HUES48 (cell line): ENCODE measurements around the gene DNAJC5.
A peak's percentile ranks its signal among the peaks of the same experiment; 100 is the strongest.
"Not testable (repeated sequence)": the region's sequence is repeated elsewhere in the genome, so short reads cannot be mapped to it uniquely, and the experiment has no call there.

ENCODE experiments used
- H3K27ac ChIP-seq: one replicate; pipeline ENCODE4 v1.7.0; 2013; ENCODE audit warnings: low read depth, low read length, inconsistent platforms
- H3K27me3 ChIP-seq: 2 replicates; pipeline ENCODE4 v1.6.1; 2013; ENCODE audit warnings: mild to moderate bottlenecking, low read length; ENCODE audit not compliant: control insufficient read depth, insufficient read depth
- H3K36me3 ChIP-seq: 2 replicates; pipeline ENCODE4 v1.6.1; 2013; ENCODE audit warnings: low read length; ENCODE audit not compliant: control insufficient read depth, insufficient read depth
- H3K4me1 ChIP-seq: 2 replicates; pipeline ENCODE4 v1.6.1; 2013; ENCODE audit warnings: mild to moderate bottlenecking, low read length; ENCODE audit not compliant: control insufficient read depth, insufficient read depth
- H3K4me3 ChIP-seq: 2 replicates; pipeline ENCODE4 v1.5.1; 2013; ENCODE audit warnings: mild to moderate bottlenecking, low read depth, low read length
- H3K9ac ChIP-seq: 2 replicates; pipeline ENCODE4 v1.6.1; 2013; ENCODE audit warnings: mild to moderate bottlenecking, low read depth, low read length, moderate library complexity
- H3K9me3 ChIP-seq: 2 replicates; pipeline ENCODE4 v1.6.1; 2013; ENCODE audit warnings: low read length; ENCODE audit not compliant: control insufficient read depth, insufficient read depth

Gene DNAJC5, protein sequence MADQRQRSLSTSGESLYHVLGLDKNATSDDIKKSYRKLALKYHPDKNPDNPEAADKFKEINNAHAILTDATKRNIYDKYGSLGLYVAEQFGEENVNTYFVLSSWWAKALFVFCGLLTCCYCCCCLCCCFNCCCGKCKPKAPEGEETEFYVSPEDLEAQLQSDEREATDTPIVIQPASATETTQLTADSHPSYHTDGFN

DNA sequence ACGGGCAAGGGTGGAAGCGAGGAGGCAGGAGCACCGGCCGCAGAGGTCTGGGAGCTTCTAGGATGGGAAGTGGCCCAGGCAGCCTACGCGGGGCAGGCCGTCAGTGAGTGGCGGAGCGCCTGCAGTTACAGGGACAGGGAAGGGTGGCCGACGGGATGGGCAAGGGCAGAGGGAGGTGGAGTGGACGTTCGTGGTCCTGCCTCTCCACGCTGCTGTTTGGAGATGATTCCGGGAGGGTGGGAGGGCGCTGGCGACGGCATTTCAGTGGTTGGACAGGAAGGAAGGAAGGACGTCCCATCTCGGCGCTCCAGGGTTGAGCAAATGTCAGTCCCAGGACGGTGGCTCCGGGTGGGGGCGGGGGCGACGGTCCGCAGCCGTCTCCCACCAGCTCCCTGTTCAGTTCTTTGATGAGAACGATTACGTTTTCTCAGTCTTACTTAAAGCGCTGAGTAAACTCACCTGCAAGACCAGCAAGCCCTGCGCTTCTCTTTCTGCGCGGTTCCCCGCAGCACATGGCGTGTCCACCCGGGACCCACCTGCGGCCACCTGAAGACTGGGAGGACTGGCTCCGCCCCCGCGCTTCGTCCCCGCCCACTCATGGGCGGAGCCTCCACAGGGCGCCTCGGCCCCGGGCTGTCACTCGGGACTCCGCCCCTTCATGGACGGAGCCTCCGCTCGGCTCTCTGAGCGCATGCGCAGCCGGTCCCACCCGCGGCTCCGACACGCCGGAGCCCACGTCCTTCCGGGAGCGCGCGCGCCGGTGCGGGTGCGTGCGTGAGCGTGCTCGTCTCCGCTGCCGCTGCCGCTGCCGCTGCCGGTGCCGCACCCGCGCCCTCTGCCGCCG lies at the start of gene DNAJC5:
Gene DNAJC5, plus strand, starts transcription at position 769 of the 844 bp plus-strand sequence. CDS start 33,220 bp downstream, outside the sequence.
- Histone ChIP-seq H3K4me3 (peak within 1 kb of the TSS; percentile 90), H3K9me3 (no peaks in the 10 kb centered on the region), H3K4me1 (peaks cover 14% of the 10 kb centered on the region), H3K27me3 (no peaks in the 10 kb centered on the region), H3K9ac (no peak within 1 kb of the TSS), H3K27ac (peak within 1 kb of the TSS; percentile 50), H3K36me3 (peaks cover 23% of the 10 kb centered on the region)

DNA sequence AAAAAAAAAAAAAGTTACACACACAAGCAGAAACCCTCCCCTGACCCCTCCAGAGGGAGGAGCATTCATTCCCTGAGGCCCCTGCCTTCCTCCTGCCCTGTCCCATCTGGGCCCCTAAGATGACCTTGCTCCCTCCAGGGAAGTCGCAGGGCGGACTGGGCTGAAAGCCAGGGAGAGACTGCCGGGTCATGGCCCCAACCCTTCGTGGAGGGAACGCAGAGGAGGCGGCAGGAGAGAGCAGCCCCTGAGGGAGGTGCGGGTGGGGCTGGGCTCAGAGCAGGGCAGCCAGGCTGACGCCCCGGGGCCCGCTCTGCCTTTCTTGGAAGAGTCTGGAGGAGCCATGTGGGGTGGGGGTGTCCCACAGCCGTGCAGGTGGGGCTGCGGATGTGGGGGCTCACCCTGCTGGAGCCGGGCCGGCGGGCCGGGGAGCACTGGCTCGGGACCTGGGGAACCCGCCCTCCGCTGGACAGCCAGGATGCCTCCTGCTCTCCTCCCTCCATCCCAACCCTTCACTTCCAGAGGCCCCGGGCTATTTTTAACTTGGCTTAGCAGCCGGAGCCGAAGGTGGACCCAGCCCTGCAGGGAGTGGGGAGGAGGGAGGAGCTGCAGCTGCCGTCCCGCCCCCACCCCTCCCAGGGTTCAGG lies 48.7 kb upstream of the DNAJC5 start:
- Histone ChIP-seq H3K36me3 (no peaks in the 10 kb centered on the region), H3K27ac (peak overlapping the region; percentile 66), H3K9me3 (no peaks in the 10 kb centered on the region), H3K9ac (no peak overlapping the region), H3K4me1 (peaks cover 25% of the 10 kb centered on the region), H3K27me3 (no peaks in the 10 kb centered on the region), H3K4me3 (peak overlapping the region; percentile 47)

DNA sequence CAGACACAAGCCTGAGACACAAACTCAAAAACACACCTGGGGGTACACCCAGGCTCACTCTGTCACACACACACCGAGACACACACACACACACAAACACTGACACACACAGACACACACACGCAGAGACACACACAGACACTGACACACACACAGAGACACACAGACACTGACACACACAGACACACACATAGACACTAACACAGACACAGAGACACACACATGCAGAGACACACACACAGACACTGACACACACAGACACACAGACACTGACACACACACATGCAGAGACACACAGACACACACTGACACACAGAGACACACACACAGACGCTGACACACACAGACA lies 48.1 kb upstream of the DNAJC5 start:
- H3K36me3 ChIP-seq = no peaks in the 10 kb centered on the region
- H3K4me3 ChIP-seq = no peak overlapping the region
- peaks cover 25% of the 10 kb centered on the region for H3K4me1 ChIP-seq
- H3K9ac ChIP-seq = no peak overlapping the region
- no peaks in the 10 kb centered on the region for H3K9me3 ChIP-seq
- H3K27ac ChIP-seq = no peak overlapping the region
- no peaks in the 10 kb centered on the region for H3K27me3 ChIP-seq

DNA sequence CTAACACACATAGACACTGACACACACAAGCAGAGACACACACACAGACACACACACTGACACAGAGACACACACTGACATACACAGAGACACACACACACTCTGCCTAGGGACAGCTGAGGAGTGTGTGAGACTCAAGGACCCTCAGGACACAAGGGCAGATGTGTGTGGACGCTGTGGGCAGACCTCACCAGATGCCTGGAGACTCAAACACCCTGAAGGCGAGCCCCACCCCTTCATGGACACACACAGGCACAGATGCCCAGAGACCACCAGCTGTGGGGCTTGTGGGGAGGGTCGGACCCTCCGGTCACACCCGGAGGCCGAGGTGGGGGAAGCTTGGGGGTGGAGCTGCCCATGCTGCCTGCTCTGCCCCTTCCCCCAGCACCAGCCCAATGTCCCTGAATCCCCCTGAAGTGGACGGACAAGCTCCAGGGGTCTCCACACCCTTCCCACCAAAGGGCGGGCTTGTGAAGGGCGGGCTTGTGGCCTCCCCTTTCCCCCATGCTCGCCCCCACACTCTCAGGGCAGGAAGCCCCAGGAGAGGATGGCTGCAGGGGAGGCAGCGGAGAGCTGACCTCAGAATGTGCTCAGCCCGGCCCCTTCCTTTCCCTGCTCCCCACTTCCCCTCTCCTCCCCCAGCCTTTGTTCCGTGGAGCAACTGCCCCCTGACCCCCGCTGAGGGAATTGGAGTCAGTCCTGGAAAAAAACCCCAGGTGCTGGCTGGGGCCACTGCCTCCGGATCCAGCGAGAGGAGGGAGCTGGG lies 47.5 kb upstream of the DNAJC5 start:
- H3K4me3 ChIP-seq = 0 out of 2 replicates have a peak overlapping the region, but pooled peaks have one; percentile 0
- H3K4me1 ChIP-seq = peaks cover 25% of the 10 kb centered on the region
- peak overlapping the region; percentile 89 for H3K27ac ChIP-seq
- H3K9me3 ChIP-seq = no peaks in the 10 kb centered on the region
- no peaks in the 10 kb centered on the region for H3K27me3 ChIP-seq
- H3K9ac ChIP-seq = no peak overlapping the region
- H3K36me3 ChIP-seq = no peaks in the 10 kb centered on the region

DNA sequence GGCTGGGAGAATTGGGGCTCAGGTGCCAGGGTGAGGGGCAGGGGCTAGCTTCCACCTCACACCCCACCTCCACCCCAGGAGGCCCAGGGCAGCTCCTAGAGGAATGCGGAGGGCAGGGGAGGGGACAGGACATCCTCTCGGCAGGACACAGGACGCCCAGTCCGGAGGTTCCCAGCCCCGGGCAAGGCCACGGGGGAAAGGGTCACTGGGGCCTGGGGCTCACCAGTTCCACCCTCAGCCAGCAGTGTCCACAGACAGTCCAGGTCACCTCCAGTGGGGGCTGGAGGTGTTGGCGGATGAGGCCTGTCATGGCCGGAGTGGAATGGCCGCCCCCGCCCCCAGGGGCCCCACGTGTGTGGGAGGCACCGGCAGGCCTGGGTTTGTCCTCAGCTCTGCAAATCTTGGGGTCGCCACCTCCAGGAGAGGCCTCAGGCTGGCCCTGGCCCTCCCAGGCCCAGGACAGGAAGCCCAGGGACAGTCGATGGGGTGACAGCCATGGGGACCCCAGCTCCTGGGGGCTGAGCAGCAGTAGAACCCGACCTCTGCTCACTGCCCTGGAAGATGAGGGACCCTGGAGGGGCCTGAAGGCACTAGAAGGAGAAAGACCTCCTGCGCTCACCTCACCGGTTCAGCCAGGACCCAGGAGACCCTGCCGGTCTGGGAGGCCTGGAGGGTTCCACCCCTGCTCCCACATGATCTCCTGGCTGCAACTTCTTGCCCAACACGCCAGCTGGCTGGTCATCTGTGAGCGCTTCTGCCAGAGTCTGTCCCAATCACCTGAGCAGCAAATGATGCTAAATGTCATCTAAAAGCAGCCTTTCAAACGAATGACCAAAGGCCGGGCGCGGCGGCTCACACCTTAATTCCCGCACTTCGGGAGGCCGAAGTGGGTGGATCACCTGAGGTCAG lies 46.7 kb upstream of the DNAJC5 start:
- no peaks in the 10 kb centered on the region for H3K36me3 ChIP-seq
- H3K9me3 ChIP-seq = no peaks in the 10 kb centered on the region
- H3K9ac ChIP-seq = no peak overlapping the region
- H3K27ac ChIP-seq = peak overlapping the region; percentile 89
- H3K4me3 ChIP-seq = no peak overlapping the region
- no peaks in the 10 kb centered on the region for H3K27me3 ChIP-seq
- H3K4me1 ChIP-seq = peaks cover 25% of the 10 kb centered on the region

DNA sequence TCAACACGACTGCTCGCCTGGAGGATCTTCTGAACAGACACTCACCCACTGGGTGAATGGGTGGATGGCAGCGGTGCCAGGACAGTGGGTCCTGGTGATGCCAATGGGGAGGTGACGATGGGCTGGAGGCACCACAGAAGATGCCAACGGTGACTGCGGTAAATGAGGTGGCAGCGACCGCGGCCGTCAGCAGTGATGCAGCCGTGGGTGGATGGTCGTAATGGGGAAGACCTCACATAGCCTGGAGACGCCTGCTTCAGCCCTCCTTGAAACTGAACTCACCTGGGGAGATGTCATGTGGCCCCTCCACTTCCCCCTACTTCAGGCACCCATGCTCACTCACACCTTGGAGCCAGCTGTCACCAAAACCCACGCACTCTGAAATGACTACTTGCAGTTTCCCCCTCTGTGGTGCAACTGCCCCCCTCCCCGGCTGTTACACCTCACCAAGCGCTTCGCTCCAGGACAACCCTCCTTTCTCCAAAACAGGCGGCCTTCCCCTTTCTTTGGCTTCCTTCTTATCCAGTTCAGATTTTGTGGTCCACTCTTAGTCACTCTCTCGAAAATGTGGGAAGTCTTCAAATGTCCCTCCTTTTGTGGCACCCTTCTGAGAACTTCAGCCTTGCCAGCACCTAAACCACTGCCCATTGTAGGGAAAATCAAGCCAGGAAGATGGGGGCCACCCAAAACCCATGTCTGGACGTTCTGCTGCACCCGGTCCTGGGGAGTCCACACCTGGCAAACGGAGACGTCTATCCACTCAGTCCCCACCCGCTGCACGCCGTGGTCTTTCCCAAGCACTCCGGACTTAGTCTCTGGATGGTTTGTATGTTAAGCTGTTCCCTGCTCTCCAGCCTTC lies 44.0 kb upstream of the DNAJC5 start:
- no peaks in the 10 kb centered on the region for H3K9me3 ChIP-seq

DNA sequence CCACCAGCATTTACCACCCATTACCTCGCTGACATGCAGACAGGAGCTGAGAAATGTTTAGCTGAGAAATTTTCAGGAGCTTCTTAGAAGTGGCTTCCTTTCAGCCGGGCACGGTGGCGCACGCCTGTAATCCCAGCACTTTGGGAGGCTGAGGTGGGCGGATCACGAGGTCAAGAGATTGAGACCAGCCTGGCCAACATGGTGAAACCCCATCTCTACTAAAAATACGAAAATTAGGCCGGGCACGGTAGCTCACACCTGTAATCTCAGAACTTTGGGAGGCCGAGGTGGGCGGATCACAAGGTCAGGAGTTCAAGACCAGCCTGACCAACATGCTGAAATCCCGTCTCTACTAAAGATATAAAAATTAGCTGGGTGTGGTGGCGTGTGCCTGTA lies 43.4 kb upstream of the DNAJC5 start:
- not testable (repeated sequence) for H3K27ac ChIP-seq, H3K27me3 ChIP-seq, H3K36me3 ChIP-seq, H3K9ac ChIP-seq, H3K9me3 ChIP-seq, H3K4me3 ChIP-seq
- H3K4me1 ChIP-seq = peaks cover 46% of the 10 kb centered on the region

More for the DNA sequence above, 44.0 kb upstream of the DNAJC5 start:
- no peaks in the 10 kb centered on the region for H3K27me3 ChIP-seq
- H3K27ac ChIP-seq = no peak overlapping the region
- H3K4me3 ChIP-seq = no peak overlapping the region
- H3K4me1 ChIP-seq = peaks cover 43% of the 10 kb centered on the region
- no peak overlapping the region for H3K9ac ChIP-seq
- H3K36me3 ChIP-seq = no peaks in the 10 kb centered on the region

DNA sequence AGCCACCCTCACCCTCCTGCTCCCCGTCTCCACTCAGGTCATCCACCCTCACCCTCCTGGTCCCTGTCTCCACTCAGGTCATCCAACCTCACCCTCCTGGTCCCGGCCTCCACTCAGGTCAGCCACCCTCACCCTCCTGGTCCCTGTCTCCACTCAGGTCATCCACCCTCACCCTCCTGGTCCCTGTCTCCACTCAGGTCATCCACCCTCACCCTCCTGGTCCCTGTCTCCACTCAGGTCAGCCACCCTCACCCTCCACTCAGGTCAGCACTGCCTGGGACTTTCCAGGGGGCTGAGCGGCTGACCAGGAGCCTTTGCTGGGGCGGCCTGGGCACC lies 41.2 kb upstream of the DNAJC5 start:
- H3K9ac ChIP-seq, H3K27me3 ChIP-seq, H3K36me3 ChIP-seq, H3K4me3 ChIP-seq, H3K9me3 ChIP-seq: not testable (repeated sequence)
- Histone ChIP-seq H3K4me1 (peaks cover 40% of the 10 kb centered on the region), H3K27ac (peak overlapping the region; percentile 20)

DNA sequence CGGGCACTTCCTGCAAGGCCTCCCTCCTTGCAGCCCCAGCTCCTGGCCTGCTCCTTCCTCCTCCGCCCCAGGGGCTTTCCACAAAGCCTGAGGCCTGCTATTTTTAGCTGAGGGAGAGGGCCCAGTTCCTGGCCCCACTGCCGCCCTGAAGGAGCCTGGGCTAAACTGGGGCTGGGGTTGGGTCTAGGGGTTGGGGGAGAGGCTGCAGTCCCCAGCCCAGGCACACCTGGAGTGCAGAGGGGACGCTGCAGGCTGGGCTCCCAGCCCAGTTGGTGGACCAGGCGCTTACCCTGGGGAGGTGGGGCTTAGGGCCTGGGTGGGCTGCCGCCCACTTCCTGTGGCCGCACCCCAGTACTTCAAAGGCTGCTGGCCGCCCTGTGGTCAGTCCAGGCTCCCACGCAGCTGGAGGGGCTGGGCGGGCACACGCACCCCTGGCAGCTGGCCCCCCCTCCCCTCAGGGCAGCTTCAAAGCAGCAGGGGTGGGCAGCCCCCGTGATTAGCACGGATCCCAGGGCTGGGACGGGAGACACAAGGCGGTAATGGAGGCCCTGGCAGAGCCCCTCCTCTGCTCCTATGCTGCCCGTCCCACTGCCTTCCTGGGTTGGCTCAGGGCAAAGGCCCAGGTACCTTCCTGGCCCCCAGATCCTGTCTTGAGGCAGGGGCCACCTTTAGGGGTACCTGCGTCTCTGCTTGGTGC lies 40.7 kb upstream of the DNAJC5 start:
- Histone ChIP-seq H3K27me3 (no peaks in the 10 kb centered on the region), H3K36me3 (no peaks in the 10 kb centered on the region), H3K4me1 (peaks cover 45% of the 10 kb centered on the region), H3K9ac (no peak overlapping the region), H3K9me3 (no peaks in the 10 kb centered on the region), H3K4me3 (no peak overlapping the region), H3K27ac (peak overlapping the region; percentile 20)
